GM12874 (cell line): Measurements from ENCODE around the gene OR2T29.
"Not testable (repeated sequence)": the region's sequence is repeated elsewhere in the genome, so short reads cannot be mapped to it uniquely, and the experiment has no call there.

Experiments
- CTCF ChIP-seq: IDR thresholded peaks from 2 replicates; pipeline ENCODE4 v1.5.1; 2011; ENCODE audit warnings: low read depth, mild to moderate bottlenecking, control low read depth, low read length, moderate library complexity; ENCODE audit not compliant: insufficient read depth

The OR2T29 gene

GRCh38 chr1:248562672-248563071, at the start of gene OR2T29:
OR2T29 (minus strand) TSS chr1:248562772; CDS start chr1:248559491, 3,281 bp downstream.
- TF ChIP-seq CTCF, result not testable (repeated sequence)

- TF ChIP-seq CTCF, result no peak
These were observed 49.4 kb upstream of the OR2T29 start for GRCh38 chr1:248611883-248612414.

- no peak for TF ChIP-seq CTCF
These were observed 47.7 kb upstream of the OR2T29 start for GRCh38 chr1:248610301-248610700.

- no peak for TF ChIP-seq CTCF
These were observed 36.8 kb upstream of the OR2T29 start for GRCh38 chr1:248599396-248599795.

- TF ChIP-seq CTCF, result no peak
These were observed 35.0 kb upstream of the OR2T29 start, which contains the start of gene OR2T10 for GRCh38 chr1:248597589-248597988. OR2T10 (minus strand) TSS chr1:248597700; CDS start chr1:248593768, 3,932 bp downstream.

- TF ChIP-seq CTCF, result no peak
These were observed 34.0 kb upstream of the OR2T29 start for GRCh38 chr1:248596615-248597014.

GRCh38 chr1:248593226-248593625, 30.7 kb upstream of the OR2T29 start:
- TF ChIP-seq CTCF, result no peak
